ENCODE results near the gene GUCD1. TPM values are rescaled to one million over a fixed set of nuclear protein-coding genes. Genes with fewer than 3 reads are reported as not detected.

The GUCD1 gene
- total and polyA plus RNA-seq, 2 of the 13 experiments (the other 11 are each of a cell fraction or from before 2014, with no cell fraction given): 128 to 245 TPM

GRCh38 chr22:24514241-24515026 lies 40.5 kb downstream of the GUCD1 start (continued):
- TF ChIP-seq ZNF407 (CRISPR knock-in tag; IDR thresholded peaks at IDR 0.05; ENCODE audit: not compliant biosample characterization): peak; percentile 93
- TF ChIP-seq ZNF766 (CRISPR knock-in tag; IDR thresholded peaks at IDR 0.05; ENCODE audit: borderline replicate concordance): peak; percentile 96
- peak; percentile 80 for TF ChIP-seq ZNF770 (CRISPR knock-in tag; IDR thresholded peaks at IDR 0.05)
- peak; percentile 88 for TF ChIP-seq ZNF710 (CRISPR knock-in tag; IDR thresholded peaks at IDR 0.05; ENCODE audit: borderline replicate concordance)
- peak; percentile 80; the same call in 1 of the 2 replicates for TF ChIP-seq FOXJ3 (CRISPR knock-in tag; IDR thresholded peaks at IDR 0.05; ENCODE audit: borderline replicate concordance)
- no peak for TF ChIP-seq ZNF513 (CRISPR knock-in tag; conservative IDR thresholded peaks at IDR 0.05)
- TF ChIP-seq ZNF232 (CRISPR knock-in tag; IDR thresholded peaks at IDR 0.05; ENCODE audit: borderline replicate concordance): peak; percentile 99
- peak; percentile 97 for TF ChIP-seq ZSCAN30 (CRISPR knock-in tag; IDR thresholded peaks at IDR 0.05)
- no peak for TF ChIP-seq ZXDC (CRISPR knock-in tag; IDR thresholded peaks at IDR 0.05)
- peak; percentile 92 for TF ChIP-seq BCL6 (CRISPR knock-in tag; IDR thresholded peaks at IDR 0.05)
